ENCODE data around the gene UBXN1. TPM values are rescaled to one million over a fixed set of nuclear protein-coding genes. Genes with fewer than 3 reads are reported as not detected.

Gene UBXN1
- total RNA-seq = 100 to 1,000 TPM; 162 to 185 (median 174) TPM

GRCh38 chr11:62678770-62679696 is at the start of gene UBXN1:
UBXN1 (minus strand) TSS chr11:62679073; CDS start chr11:62678923, 150 bp downstream.
- H3K9me3 ChIP-seq = no peaks in the 10 kb centered on the region
- H3K27me3 ChIP-seq = no peaks in the 10 kb centered on the region
- peak; percentile 88 for ATAC-seq
- peak within 1 kb of the TSS; percentile 94 to 97 for H3K4me3 ChIP-seq
- H3K4me1 ChIP-seq = peaks cover 0 to 53% (median 15%) of the 10 kb centered on the region in 3 donors
- H3K27ac ChIP-seq = peak within 1 kb of the TSS; percentile 81 to 93 (median 92)
- H3K36me3 ChIP-seq = peaks cover 0 to 41% of the 10 kb centered on the region in 2 donors
- WGBS, 2 donors (ENCODE audit: low coverage in 1 of 2) = 0 to 27% methylated on average over 1 to 8 of the region's 55 CpGs
- TF ChIP-seq POLR2A (IDR thresholded peaks at IDR 0.05) (peak; percentile 63 to 64), CTCF (IDR thresholded peaks at IDR 0.05) (no peak), EP300 (IDR thresholded peaks at IDR 0.05) (no peak), POLR2AphosphoS5 (IDR thresholded peaks at IDR 0.05) (peak; percentile 91)

- Histone ChIP-seq H3K9me3 (no peaks in the 10 kb centered on the region), H3K4me3 (peak within 1 kb of the TSS; percentile 77 to 98), H3K27me3 (no peaks in the 10 kb centered on the region), H3K4me1 (peaks cover 0 to 72% (median 19%) of the 10 kb centered on the region in 3 donors), H3K27ac (peak within 1 kb of the TSS; percentile 64 to 98 (median 96)), H3K36me3 (peaks cover 0 to 32% of the 10 kb centered on the region in 2 donors)
- TF ChIP-seq POLR2AphosphoS5 (IDR thresholded peaks at IDR 0.05) = peak; percentile 76
- TF ChIP-seq CTCF (IDR thresholded peaks at IDR 0.05) = no peak
- peak; percentile 54 to 67 for TF ChIP-seq POLR2A (IDR thresholded peaks at IDR 0.05)
- WGBS, 2 donors (ENCODE audit: low coverage in 1 of 2) = 0% methylated on average over 7 to 19 of the region's 29 CpGs
- ATAC-seq = peak; percentile 59
Observed at GRCh38 chr11:62728171-62728988, 49.5 kb upstream of the UBXN1 start, which contains the start of gene TTC9C. TTC9C (plus strand) TSS chr11:62728486; CDS start chr11:62728849, 363 bp downstream.

- 0 to 1% methylated on average over 19 to 20 of the region's 20 CpGs for WGBS, 2 donors (ENCODE audit: low coverage in 1 of 2)
- no peak for TF ChIP-seq POLR2A (IDR thresholded peaks at IDR 0.05)
- no peak for TF ChIP-seq POLR2AphosphoS5 (IDR thresholded peaks at IDR 0.05)
- no peak for TF ChIP-seq EP300 (IDR thresholded peaks at IDR 0.05)
- no peak for TF ChIP-seq CTCF (IDR thresholded peaks at IDR 0.05)
- Histone ChIP-seq H3K36me3 (peaks cover 4 to 32% of the 10 kb centered on the region in 2 donors), H3K27ac (peak overlapping the region; percentile 64 to 98 (median 96)), H3K27me3 (no peaks in the 10 kb centered on the region), H3K9me3 (no peaks in the 10 kb centered on the region), H3K4me3 (peak overlapping the region; percentile 77 to 98), H3K4me1 (peaks cover 0 to 74% (median 19%) of the 10 kb centered on the region in 3 donors)
- ATAC-seq = peak; percentile 84
Observed at GRCh38 chr11:62727872-62728170, 48.9 kb upstream of the UBXN1 start.

GRCh38 chr11:62727165-62727871 is 48.4 kb upstream of the UBXN1 start, which contains the start of gene HNRNPUL2:
HNRNPUL2 (minus strand) TSS chr11:62727457; CDS start chr11:62727156, 301 bp downstream.
- ATAC-seq = peak; percentile 94
- Histone ChIP-seq H3K4me1 (peaks cover 0 to 73% (median 19%) of the 10 kb centered on the region in 3 donors), H3K27me3 (no peaks in the 10 kb centered on the region), H3K4me3 (peak within 1 kb of the TSS; percentile 77 to 98), H3K36me3 (peaks cover 4 to 34% of the 10 kb centered on the region in 2 donors), H3K9me3 (no peaks in the 10 kb centered on the region), H3K27ac (peak within 1 kb of the TSS; percentile 64 to 98 (median 96))
- 0% methylated on average over 10 to 11 of the region's 72 CpGs for WGBS, 2 donors (ENCODE audit: low coverage in 1 of 2)
- TF ChIP-seq EP300 (IDR thresholded peaks at IDR 0.05) = no peak
- TF ChIP-seq POLR2AphosphoS5 (IDR thresholded peaks at IDR 0.05) = peak; percentile 91
- TF ChIP-seq POLR2A (IDR thresholded peaks at IDR 0.05) = peak; percentile 92 to 96
- peak in 1 of 4 experiments; percentile 3 for TF ChIP-seq CTCF (IDR thresholded peaks at IDR 0.05)
